Stimulated activated CD8-positive, alpha-beta memory T cell treated with anti-CD3 and anti-CD28 coated beads, Interleukin-12 subunit alpha, Interleukin-12 subunit beta, amount 100 ng/mL, for 4 hours (primary cell): Measurements from ENCODE around the gene GPR34.
"Not testable (repeated sequence)": the region's sequence is repeated elsewhere in the genome, so short reads cannot be mapped to it uniquely, and the experiment has no call there.

ENCODE experiments used
- DNase-seq: peaks from one replicate; pipeline ENCODE4 v3.0.0-alpha.2; 2020; ENCODE audit warnings: low read depth

The GPR34 gene

GRCh38 chrX:41693024-41693423 lies 4.3 kb downstream of the GPR34 start:
- DNase-seq, result no peak

GRCh38 chrX:41695426-41695825 lies 6.7 kb downstream of the GPR34 start:
- no peak for DNase-seq

- no peak for DNase-seq
Measured at GRCh38 chrX:41703574-41704029, 14.8 kb downstream of the GPR34 start.

GRCh38 chrX:41705042-41705441 lies 16.3 kb downstream of the GPR34 start:
- DNase-seq, result no peak

GRCh38 chrX:41705680-41706374 lies 17.1 kb downstream of the GPR34 start:
- no peak for DNase-seq

GRCh38 chrX:41707218-41707617 lies 18.4 kb downstream of the GPR34 start:
- no peak for DNase-seq

GRCh38 chrX:41708486-41708885 lies 19.7 kb downstream of the GPR34 start:
- no peak for DNase-seq

GRCh38 chrX:41711021-41711667 lies 22.4 kb downstream of the GPR34 start:
- no peak for DNase-seq

GRCh38 chrX:41716222-41716621 lies 27.4 kb downstream of the GPR34 start:
- no peak for DNase-seq

- no peak for DNase-seq
Measured at GRCh38 chrX:41716767-41717473, 28.1 kb downstream of the GPR34 start.

- no peak for DNase-seq
Measured at GRCh38 chrX:41718481-41719235, 29.9 kb downstream of the GPR34 start.

GRCh38 chrX:41719610-41720009 lies 30.8 kb downstream of the GPR34 start:
- DNase-seq, result not testable (repeated sequence)

- peak; percentile 40 for DNase-seq
Measured at GRCh38 chrX:41720125-41720779, 31.5 kb downstream of the GPR34 start.

GRCh38 chrX:41721590-41721989 lies 32.8 kb downstream of the GPR34 start:
- DNase-seq, result no peak

- DNase-seq, result no peak
Measured at GRCh38 chrX:41722214-41722613, 33.4 kb downstream of the GPR34 start.

GRCh38 chrX:41722816-41723618 lies 34.2 kb downstream of the GPR34 start:
- no peak for DNase-seq

- no peak for DNase-seq
Measured at GRCh38 chrX:41723826-41724225, 35.1 kb downstream of the GPR34 start, which contains the start of gene GPR82. Gene GPR82 (plus strand): TSS chrX:41724181. CDS start chrX:41727027, 2,846 bp downstream.

- no peak for DNase-seq
Measured at GRCh38 chrX:41728125-41728524, 39.4 kb downstream of the GPR34 start.

GRCh38 chrX:41730081-41730480 lies 41.3 kb downstream of the GPR34 start:
- DNase-seq, result no peak

- DNase-seq, result no peak
Measured at GRCh38 chrX:41732260-41732659, 43.5 kb downstream of the GPR34 start.

GRCh38 chrX:41733939-41734338 lies 45.2 kb downstream of the GPR34 start:
- no peak for DNase-seq
